HG03175 (cell line): Measurements from ENCODE around the gene KCNJ6.
"Not testable (repeated sequence)": the region's sequence is repeated elsewhere in the genome, so short reads cannot be mapped to it uniquely, and the experiment has no call there.

ENCODE experiments used
- ATAC-seq: cut with Tn5 transposase; IDR thresholded peaks from one replicate; pipeline ENCODE4 v1.9.1; 2021; ENCODE audit warnings: mild to moderate bottlenecking, moderate library complexity; ENCODE audit not compliant: unreplicated experiment

KCNJ6 gene, protein sequence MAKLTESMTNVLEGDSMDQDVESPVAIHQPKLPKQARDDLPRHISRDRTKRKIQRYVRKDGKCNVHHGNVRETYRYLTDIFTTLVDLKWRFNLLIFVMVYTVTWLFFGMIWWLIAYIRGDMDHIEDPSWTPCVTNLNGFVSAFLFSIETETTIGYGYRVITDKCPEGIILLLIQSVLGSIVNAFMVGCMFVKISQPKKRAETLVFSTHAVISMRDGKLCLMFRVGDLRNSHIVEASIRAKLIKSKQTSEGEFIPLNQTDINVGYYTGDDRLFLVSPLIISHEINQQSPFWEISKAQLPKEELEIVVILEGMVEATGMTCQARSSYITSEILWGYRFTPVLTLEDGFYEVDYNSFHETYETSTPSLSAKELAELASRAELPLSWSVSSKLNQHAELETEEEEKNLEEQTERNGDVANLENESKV

DNA sequence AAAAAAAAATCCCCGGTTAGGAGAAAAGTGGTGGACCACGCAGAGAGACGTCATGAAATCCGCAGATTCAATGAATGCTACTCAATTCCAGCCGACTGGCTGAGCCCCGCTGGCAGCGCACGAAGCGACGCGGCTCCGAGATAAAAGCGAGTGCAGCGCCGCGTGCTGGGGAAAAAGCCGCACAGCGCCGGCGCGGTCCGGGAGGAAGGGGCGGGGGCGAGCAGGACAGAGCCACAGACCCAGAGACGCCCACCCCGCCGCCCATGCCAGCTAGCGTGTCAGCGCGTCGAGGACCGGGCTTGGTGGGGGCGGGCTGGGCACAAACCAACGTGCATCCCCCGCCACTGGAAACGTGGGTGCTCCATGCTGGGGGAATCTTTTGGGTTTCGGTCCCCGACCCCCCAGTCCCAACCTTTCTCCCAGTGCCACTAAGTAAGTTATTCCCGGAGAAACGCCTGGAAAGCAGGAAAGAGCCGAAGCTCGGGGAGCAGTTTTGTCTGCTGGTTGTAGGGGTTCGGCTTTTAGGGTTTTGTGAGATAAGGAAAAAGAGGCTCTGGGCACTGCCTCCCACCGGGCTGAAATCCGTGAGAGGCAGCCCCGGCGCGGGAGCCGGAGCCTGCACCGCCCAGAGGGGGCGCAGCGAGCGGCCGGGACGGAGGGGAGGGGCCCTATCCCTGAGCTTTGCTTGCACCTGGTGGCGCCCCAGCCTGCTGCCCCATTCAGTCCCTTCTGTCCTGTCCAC lies at the start of gene KCNJ6:
TSS of gene KCNJ6 (minus strand) at position 148 of the 742 bp plus-strand sequence. CDS start 75,775 bp downstream, outside the sequence.
- ATAC-seq: no peak

DNA sequence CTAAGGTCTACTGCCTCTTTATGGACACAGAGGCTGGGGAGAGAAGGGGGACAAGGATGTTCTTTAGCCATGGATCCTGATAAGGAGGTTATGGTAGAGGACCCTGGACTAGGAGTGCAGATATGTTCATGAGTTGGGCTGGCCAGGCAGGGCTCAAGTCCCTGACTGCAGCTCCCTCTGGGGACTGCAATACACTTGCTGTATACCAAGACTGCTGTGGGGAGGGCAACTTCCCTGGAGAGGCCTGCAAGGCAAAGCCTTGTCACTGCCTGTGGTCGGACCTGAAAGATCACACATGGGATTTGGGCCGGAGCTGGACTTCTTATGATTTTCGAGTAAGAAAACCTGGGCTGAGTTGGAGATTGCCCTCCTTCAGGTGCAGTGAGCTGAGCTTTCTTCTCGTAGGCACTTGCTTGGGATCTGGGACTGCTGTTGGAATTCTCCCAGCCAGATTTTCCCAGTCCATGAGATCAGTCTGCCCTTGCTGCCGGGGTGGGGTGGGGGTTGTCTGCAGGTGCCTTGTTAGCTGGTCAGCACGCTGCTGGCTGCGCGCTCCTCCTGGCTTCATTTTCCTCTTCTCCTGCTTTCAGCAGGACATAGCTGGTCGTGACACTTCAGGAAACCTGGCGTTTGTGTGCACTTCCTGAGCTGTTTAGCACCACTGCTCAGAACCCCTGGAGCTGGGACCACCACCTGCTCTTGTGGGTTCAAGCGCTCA lies 49.0 kb upstream of the KCNJ6 start:
- ATAC-seq: no peak

DNA sequence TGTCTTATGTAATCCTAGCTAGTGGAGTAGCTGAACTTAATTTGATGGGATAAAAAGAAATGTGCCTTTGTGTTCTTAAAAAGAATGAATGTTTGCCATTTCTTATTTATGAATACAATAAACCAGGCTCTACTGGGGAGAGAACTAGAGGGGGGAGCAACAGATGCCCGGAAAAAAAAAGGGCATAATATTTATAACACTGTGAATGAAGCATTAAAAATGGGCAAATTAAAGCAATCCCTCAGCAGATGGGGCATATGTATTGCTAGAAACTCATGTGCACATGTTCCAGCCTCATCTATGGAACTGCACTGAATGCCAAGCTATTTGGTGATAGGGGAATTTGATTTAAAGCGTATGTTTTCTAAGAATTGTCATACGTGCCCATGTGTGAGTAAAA lies 42.3 kb upstream of the KCNJ6 start:
- ATAC-seq: no peak

DNA sequence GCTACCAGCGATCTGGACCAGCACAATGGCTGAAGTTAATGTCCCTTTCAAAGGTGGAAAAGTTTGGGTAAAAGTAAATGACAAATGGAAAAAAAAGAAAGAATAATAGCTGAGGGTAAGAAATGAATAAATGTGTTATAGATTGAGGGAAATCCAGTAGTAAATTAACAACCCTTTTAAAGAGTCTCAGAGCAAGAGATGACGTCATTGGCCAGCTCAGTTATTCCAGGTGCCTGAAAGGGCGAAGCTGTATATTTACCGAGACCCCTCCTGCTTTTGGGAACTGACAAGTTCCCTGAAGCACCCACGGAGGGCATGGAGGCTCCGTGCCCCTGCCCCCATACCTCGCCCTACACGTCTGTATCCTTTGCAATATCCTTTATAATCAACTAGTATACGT lies 40.5 kb upstream of the KCNJ6 start:
- no peak for ATAC-seq

DNA sequence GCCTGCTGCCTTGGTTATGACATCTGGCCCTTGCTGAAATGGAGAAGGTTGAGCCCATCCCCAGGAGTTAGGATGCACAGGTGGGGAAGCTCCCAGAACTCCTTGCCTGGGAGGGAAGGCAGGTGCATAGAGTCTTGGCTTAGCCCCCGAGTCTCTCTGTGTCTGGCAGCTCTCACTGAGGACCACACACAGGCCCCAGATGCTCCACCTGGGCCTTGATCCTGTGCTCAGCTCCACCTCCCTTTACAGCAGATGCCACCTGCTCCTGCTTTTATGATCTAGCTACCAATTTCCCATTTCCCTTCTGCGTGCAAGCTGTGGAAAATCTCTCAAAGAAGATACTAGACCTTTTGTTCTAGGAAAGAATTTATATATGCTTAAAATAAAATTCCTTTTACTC lies 28.8 kb upstream of the KCNJ6 start:
- no peak for ATAC-seq

DNA sequence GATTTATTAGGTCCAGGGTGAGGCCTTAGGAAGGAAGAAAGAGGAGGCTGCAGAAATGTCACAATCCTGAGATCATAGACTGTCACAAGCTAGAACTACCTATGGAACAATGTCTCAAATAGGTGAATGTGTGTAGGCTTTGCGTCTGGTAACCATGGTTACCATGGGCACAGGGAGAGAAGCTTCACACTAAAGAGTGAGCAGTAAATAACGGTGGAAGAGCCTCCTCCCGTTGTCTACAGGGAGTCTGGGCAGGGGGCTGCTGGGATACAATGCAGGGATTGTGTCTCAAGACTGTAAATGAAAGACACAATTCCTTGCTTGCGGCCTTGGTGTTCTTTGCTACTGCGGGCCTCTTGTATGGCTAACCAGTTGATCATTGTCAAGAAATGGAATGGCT lies 28.2 kb upstream of the KCNJ6 start:
- ATAC-seq: no peak

DNA sequence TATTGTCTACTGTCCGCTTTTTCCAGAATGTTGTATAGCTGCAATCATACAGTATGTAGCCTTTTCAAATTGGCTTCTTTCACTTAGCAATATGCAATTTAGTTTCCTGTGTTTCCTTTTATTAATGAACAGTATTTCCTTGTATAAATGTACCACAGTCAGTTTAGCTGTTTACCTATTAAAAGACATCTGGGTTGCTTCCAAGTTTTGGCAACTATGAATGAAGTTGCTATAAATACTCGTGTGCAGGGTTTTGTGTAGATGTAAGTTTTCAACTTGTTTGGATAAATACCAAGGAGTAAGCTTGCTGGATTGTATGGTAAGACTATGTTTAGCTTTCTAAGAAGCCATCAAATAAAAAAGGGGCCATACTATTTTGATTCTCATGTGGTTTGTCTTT lies 24.4 kb upstream of the KCNJ6 start:
- no peak for ATAC-seq

DNA sequence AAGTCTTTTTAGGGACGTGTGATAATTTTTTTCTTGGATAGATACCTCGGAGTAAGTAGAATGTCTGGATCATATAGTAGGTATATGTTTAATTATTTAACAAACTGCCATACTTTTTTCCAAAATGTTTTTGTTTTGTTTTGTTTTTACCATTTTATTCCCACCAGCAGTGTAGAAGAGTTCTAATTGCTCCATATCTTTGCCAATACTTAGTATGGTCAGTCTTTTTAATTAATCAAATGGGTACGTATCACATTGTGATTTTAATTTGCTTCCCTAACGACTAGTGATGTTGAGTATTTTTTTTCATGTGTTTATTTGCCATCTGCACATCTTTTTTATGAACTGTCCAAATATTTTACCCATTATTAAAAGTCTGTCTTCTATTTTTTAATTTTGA lies 23.6 kb upstream of the KCNJ6 start:
- ATAC-seq: no peak

DNA sequence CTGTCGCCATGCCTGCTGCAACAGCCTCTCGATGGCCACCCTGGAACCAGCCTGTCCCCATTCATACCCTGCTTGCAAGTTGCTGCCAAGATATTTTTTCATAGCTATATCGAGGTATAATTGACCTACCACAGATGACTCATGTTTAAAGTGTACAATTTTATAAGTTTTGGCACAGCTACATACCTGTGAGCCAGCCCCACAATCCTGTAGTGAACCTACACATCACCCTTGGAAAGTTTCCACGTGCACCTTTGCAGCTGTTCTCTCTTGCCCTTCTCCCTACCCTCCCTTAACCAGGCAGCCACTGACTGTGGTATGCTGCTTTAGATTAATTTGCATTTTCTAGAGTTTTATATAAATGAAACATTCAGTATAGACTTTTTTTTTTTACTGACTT lies 23.0 kb upstream of the KCNJ6 start:
- no peak for ATAC-seq

DNA sequence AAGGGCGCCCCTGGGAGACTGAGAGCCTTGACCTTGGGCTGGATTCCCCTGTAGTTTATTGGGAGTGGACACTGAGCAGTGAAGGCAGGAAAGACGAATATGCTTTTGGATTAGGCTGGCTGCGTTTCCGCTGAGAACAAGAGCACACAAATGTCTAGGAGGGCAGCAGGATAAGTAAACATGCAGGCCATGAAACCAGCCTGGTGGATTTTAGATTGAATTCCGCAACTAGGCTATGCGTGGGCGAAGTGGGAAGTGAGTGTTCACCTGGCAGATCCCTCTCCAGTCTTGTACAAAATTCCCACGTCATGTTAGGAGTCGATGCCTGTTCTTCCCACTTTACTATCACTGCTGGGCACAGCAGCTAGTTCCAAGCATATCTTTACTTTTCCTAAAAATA lies 21.4 kb upstream of the KCNJ6 start:
- no peak for ATAC-seq

DNA sequence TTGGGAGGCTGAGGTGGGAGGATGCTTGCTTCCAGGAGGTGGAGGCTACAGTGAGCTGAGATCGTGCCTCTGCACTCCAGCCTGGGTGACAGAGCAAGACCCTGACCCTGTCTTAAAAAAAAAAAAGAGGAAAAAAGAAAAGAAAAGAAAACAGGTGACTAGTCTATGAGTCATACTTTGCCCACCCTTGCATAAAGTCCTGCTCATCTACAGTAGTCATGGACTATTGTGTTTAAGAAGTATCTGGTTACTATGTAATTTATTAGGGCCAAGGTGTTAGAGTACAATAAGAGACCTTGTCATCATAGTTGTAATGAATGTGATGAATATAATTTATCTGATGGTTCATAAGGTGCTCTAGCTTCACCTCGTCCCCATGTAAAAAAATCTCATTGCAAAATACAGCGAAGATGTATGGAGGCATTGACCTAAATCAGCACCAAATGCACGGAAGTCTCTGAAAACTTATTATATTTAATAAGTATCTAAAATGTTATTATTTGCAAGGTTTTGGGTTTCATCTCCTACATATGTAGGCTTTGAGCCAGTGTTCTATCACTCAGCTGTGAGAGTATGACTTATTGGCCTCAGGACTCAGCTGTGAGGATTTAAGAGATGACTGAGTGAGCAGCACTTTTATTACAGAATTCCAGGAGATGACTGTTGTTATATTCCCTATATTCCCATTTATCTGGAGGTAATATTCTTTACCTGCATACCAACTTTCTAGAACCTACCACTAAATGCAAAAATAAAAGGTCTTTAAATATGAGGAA lies 19.9 kb upstream of the KCNJ6 start:
- ATAC-seq: no peak

DNA sequence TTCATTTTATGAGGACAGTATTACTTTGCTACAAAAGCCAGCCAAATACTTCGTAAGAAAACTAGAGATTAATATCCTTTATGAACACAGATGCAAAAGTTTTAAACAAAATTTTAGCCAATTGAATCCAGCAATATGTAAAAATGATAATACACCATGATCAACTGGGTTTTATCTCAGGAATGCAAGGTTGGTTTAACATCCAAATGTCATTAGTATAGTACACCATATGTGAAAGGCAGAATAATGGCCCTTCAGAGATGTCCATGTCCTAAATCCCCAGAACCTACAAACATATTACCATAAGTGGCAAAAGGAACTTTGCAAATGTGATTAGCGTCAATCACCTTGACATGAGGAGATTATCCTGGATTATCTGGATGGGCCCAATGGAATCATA lies 16.7 kb upstream of the KCNJ6 start:
- no peak for ATAC-seq

DNA sequence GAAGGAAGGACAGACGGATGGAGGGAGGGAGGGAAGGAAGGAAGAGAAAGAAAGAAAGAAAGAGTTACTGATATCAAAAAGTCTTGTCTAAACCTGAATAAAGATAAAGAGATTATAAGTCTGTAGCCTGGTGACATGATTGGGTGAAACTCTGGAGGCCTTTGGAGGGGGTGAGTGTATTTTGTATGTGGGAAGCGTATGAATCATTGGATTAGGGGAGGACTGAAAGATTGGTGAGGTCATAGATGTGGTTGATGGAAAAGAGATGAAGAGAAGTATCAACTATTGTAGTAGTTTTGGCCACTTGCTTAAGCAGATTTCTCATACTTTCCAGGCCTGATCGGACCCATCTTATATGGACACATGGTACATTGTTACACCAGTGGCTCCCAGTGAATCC lies 11.5 kb upstream of the KCNJ6 start:
- ATAC-seq: no peak

DNA sequence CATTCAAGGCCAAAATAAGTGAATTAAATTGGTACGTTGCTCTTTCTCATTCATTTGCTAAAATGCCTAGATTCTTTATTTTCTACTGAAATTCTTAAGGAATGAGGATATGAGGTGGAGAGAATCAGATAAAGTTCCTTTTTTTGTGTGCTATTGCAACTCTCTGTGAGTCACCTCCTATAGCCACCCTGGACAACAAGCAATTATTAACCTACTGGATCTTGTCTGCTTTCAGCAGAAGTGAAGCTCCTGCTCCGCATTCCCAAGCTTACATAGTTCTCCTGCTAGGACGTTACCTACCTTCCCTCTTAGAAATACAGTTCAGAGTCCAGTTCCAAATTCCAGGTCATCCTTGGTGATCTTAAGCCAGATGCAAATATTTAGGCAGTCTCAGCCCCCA lies 4.8 kb upstream of the KCNJ6 start:
- no peak for ATAC-seq

DNA sequence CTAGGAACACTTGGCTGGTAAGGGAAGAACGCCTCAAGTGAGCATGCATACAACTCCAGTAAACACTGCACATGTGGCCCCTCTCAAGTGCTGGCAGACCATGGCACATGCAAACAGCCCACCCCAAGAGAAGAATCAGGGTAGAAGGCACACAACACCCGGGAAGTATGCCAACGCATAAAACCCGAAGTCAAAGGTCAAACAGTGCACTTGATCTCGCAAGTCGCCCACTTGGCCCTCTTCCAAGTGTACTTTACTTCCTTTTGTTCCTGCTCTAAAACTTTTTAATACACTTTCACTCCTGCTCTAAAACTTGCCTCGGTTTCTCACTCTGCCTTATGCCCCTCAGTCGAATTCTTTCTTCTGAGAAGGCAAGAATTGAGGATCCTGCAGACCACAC lies 4.0 kb upstream of the KCNJ6 start:
- not testable (repeated sequence) for ATAC-seq

DNA sequence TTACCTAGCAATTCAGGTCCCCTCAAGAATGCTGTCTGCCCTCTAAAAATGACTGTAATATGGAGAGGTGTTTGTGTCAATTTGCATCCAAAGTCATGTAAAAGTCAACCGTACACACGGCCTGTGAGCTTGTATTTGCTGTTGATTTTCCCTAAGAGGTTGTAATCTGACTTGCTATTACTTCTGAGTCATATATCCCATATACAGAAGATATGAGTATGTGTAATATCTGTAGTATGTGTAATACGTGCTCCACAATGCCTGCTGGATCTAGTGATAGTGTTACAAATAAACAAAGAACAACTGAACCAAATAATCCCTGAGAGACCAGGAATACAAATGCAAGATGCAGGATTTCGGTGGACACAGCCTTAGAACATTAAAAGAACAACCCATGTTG lies 1.4 kb upstream of the KCNJ6 start:
- no peak for ATAC-seq

DNA sequence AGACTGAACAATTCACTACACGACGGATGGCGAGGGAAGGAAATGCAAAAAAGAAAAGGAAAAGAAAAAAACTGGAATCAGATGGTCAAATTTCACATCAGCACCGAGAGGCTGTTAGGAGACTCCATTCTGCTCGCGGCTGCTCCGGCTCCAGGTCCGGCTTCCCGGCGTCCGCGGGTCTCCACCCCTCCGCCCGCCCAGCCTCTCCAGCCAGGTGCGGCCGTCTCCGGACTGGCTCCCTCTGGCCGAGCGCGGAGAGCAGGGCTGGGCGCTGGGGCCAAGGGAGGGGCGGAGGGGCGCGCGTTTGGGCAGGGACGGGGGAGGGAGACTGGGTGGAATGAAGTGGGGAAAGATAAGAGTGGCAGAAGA lies 332 bp downstream of the KCNJ6 start:
- no peak for ATAC-seq

DNA sequence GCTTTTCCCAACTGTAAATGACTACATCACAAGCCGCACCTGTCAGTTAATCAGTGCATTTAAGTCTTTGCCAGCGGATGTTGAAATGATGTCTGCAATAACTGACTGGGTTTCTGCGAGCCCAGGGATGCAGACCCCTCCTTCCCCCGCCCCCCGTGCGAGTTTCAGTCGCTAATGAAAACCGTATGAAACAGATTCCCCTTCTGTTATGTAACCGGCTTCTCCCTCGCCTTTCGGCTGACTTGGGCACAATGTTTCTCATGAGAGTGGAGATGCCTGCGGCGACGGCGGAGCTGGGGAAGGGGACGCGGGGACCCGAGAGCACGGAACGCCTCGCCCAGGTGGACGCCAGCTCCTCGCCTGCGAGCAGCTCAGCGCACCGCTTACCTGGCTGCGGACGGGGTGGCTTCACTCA lies 753 bp downstream of the KCNJ6 start:
- ATAC-seq: no peak

DNA sequence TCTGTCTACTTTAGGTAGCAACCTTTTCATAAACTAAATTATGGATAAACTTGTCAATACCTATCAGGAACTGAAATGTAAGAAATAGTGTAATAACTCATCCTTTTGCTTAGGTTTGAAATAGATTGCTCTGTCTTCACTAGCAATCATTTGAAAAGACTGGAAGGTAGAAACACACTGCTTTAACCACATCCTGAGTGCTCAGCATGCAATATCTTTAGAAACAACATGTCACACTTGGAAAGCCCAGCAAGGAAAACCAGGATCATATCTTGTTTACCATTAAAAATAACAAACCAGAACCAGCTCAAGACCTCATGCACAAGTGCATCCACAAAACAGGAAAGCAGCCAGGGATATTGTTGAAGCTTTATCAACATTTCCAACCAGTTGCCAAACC lies 3.6 kb downstream of the KCNJ6 start:
- no peak for ATAC-seq

DNA sequence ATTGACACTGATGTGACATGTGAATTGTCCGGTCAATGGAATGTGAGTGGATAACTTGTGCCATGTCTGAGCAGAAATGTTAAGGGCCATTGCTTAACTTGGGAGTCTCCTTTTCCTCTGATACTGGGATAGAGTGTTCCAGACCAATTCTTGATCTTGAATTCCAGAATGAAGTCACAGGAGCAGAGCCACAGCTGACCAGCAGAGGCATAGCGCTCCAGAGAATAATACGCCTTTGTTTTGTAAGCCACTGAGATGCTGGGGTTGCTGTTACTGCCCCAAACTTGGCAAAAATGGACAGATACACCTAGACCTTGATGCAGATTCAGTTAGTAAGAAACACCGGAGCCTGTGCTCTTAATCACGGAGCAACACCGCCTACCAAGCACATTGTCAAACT lies 6.3 kb downstream of the KCNJ6 start:
- ATAC-seq: no peak

DNA sequence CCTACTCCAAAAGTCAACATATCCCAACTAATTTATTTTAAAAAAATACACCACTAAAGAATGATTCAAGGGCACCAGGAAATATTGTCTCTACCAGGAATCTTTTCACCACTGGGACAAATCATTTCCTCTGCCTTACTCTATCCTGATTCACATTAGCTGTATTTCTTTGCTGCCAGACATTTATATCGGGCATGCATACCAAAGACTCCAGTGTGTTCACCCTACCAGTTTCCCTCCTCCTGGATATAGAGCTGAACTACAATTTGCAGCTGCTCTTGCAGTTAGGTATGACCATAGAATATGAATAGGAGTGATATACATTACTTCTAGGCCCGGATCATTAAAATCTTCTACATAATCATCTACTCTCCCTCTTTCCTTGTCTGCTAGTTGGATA lies 7.6 kb downstream of the KCNJ6 start:
- no peak for ATAC-seq
